ENCODE measurements around the gene S1PR5. TPM values are rescaled to one million over a fixed set of nuclear protein-coding genes. Genes with fewer than 3 reads are reported as not detected.
A peak's percentile ranks its signal among the peaks of the same experiment; 100 is the strongest.

Gene S1PR5
- total RNA-seq, 4 donors from 2014 or later: 1.8 to 2.6 TPM; not detected in 2

- H3K9me3 ChIP-seq: no peaks in the 10 kb centered on the region
- intact Hi-C loops (cut with DNase I; ENCODE audit: low total_unique reads): no loop called here
- no peaks in the 10 kb centered on the region for H3K4me1 ChIP-seq
- no peak overlapping the region for H3K4me3 ChIP-seq
- DNase-seq: no peak
- no peaks in the 10 kb centered on the region for H3K36me3 ChIP-seq
- TF ChIP-seq POLR2A (IDR thresholded peaks at IDR 0.05) (no peak), CTCF (IDR thresholded peaks at IDR 0.05) (no peak)
- no peaks in the 10 kb centered on the region for H3K27me3 ChIP-seq
- no peak overlapping the region for H3K27ac ChIP-seq
Measured at GRCh38 chr19:10486551-10486950, 30.7 kb downstream of the S1PR5 start.

- Histone ChIP-seq H3K27me3 (no peaks in the 10 kb centered on the region), H3K9me3 (no peaks in the 10 kb centered on the region), H3K4me3 (peak overlapping the region; percentile 34 to 35), H3K4me1 (peaks cover 0 to 4% of the 10 kb centered on the region in 2 donors), H3K27ac (peak overlapping the region; percentile 33 to 71), H3K36me3 (no peaks in the 10 kb centered on the region)
- peak; percentile 91 to 95 for DNase-seq
- TF ChIP-seq POLR2A (IDR thresholded peaks at IDR 0.05) (peak in 1 of 2 donors; percentile 47), CTCF (IDR thresholded peaks at IDR 0.05) (peak; percentile 33 to 88 (median 60))
- intact Hi-C loops (cut with DNase I; ENCODE audit: low total_unique reads): no loop called here
Measured at GRCh38 chr19:10478903-10479384, 38.3 kb downstream of the S1PR5 start.

- no peak for DNase-seq
- peak overlapping the region in 1 of 2 donors; percentile 34 for H3K4me3 ChIP-seq
- H3K36me3 ChIP-seq: no peaks in the 10 kb centered on the region
- no peak overlapping the region for H3K27ac ChIP-seq
- TF ChIP-seq CTCF (IDR thresholded peaks at IDR 0.05): no peak
- TF ChIP-seq POLR2A (IDR thresholded peaks at IDR 0.05): no peak
- peaks cover 0 to 4% of the 10 kb centered on the region in 2 donors for H3K4me1 ChIP-seq
- intact Hi-C loops (cut with DNase I; ENCODE audit: low total_unique reads): no loop called here
- H3K27me3 ChIP-seq: no peaks in the 10 kb centered on the region
- no peaks in the 10 kb centered on the region for H3K9me3 ChIP-seq
Measured at GRCh38 chr19:10478476-10478875, 38.8 kb downstream of the S1PR5 start.

- intact Hi-C loops (cut with DNase I; ENCODE audit: low total_unique reads): no loop called here
- TF ChIP-seq POLR2A (IDR thresholded peaks at IDR 0.05) (no peak), CTCF (IDR thresholded peaks at IDR 0.05) (no peak)
- Histone ChIP-seq H3K4me3 (no peak overlapping the region), H3K36me3 (no peaks in the 10 kb centered on the region), H3K27me3 (no peaks in the 10 kb centered on the region), H3K9me3 (no peaks in the 10 kb centered on the region), H3K27ac (no peak overlapping the region), H3K4me1 (peaks cover 0 to 4% of the 10 kb centered on the region in 2 donors)
- no peak for DNase-seq
Measured at GRCh38 chr19:10474962-10475451, 42.2 kb downstream of the S1PR5 start.

- Histone ChIP-seq H3K36me3 (no peaks in the 10 kb centered on the region), H3K4me1 (no peaks in the 10 kb centered on the region), H3K4me3 (no peak overlapping the region), H3K27me3 (no peaks in the 10 kb centered on the region), H3K27ac (no peak overlapping the region), H3K9me3 (no peaks in the 10 kb centered on the region)
- intact Hi-C loops (cut with DNase I; ENCODE audit: low total_unique reads): no loop called here
- TF ChIP-seq POLR2A (IDR thresholded peaks at IDR 0.05): no peak
- TF ChIP-seq CTCF (IDR thresholded peaks at IDR 0.05): no peak
- no peak for DNase-seq
Measured at GRCh38 chr19:10473192-10473591, 44.1 kb downstream of the S1PR5 start.

All from uterus (tissue), 4 donors.